ENCODE measurements around the gene ERP29.

ERP29 gene

GRCh38 chr12:111978545-111978944 is 34.7 kb upstream of the ERP29 start:
- no peak for DNase-seq (ENCODE audit: low read depth)
- H3K4me3 ChIP-seq (ENCODE audit: control insufficient read depth, low read depth, low read length), result no peak overlapping the region
- TF ChIP-seq CTCF (IDR thresholded peaks at IDR 0.05; ENCODE audit: control insufficient read depth, insufficient read depth, low read depth, low read length, missing control alignments), result no peak

GRCh38 chr12:111980598-111980997 is 32.6 kb upstream of the ERP29 start:
- TF ChIP-seq CTCF (IDR thresholded peaks at IDR 0.05; ENCODE audit: control insufficient read depth, insufficient read depth, low read depth, low read length, missing control alignments), result no peak
- DNase-seq (ENCODE audit: low read depth), result no peak
- H3K4me3 ChIP-seq (ENCODE audit: control insufficient read depth, low read depth, low read length), result no peak overlapping the region

- TF ChIP-seq CTCF (IDR thresholded peaks at IDR 0.05; ENCODE audit: control insufficient read depth, insufficient read depth, low read depth, low read length, missing control alignments), result no peak
- no peak for DNase-seq (ENCODE audit: low read depth)
- H3K4me3 ChIP-seq (ENCODE audit: control insufficient read depth, low read depth, low read length), result no peak overlapping the region
Measured at GRCh38 chr12:111981987-111982386, 31.2 kb upstream of the ERP29 start.

- no peak for TF ChIP-seq CTCF (IDR thresholded peaks at IDR 0.05; ENCODE audit: control insufficient read depth, insufficient read depth, low read depth, low read length, missing control alignments)
- DNase-seq (ENCODE audit: low read depth), result no peak
- H3K4me3 ChIP-seq (ENCODE audit: control insufficient read depth, low read depth, low read length), result no peak overlapping the region
Measured at GRCh38 chr12:111984820-111985219, 28.4 kb upstream of the ERP29 start.

GRCh38 chr12:111991535-111991934 is 21.7 kb upstream of the ERP29 start:
- no peak for TF ChIP-seq CTCF (IDR thresholded peaks at IDR 0.05; ENCODE audit: control insufficient read depth, insufficient read depth, low read depth, low read length, missing control alignments)
- H3K4me3 ChIP-seq (ENCODE audit: control insufficient read depth, low read depth, low read length), result no peak overlapping the region
- no peak for DNase-seq (ENCODE audit: low read depth)

- DNase-seq (ENCODE audit: low read depth), result no peak
- TF ChIP-seq CTCF (IDR thresholded peaks at IDR 0.05; ENCODE audit: control insufficient read depth, insufficient read depth, low read depth, low read length, missing control alignments), result no peak
- no peak overlapping the region for H3K4me3 ChIP-seq (ENCODE audit: control insufficient read depth, low read depth, low read length)
Measured at GRCh38 chr12:111991946-111992345, 21.3 kb upstream of the ERP29 start.

GRCh38 chr12:111992464-111992863 is 20.8 kb upstream of the ERP29 start:
- TF ChIP-seq CTCF (IDR thresholded peaks at IDR 0.05; ENCODE audit: control insufficient read depth, insufficient read depth, low read depth, low read length, missing control alignments), result no peak
- no peak for DNase-seq (ENCODE audit: low read depth)
- no peak overlapping the region for H3K4me3 ChIP-seq (ENCODE audit: control insufficient read depth, low read depth, low read length)

Data from AG09309 (cell line).